ENCODE measurements around the gene RHCG.
A peak's percentile ranks its signal among the peaks of the same experiment; 100 is the strongest.

RHCG gene

GRCh38 chr15:89442671-89443307 lies 53.6 kb downstream of the RHCG start:
- peak; percentile 74 for DNase-seq

- no peak for DNase-seq
These were observed 54.2 kb downstream of the RHCG start for GRCh38 chr15:89442155-89442554.

GRCh38 chr15:89441295-89441812 lies 55.0 kb downstream of the RHCG start:
- DNase-seq: no peak

- DNase-seq: no peak
These were observed 56.6 kb downstream of the RHCG start for GRCh38 chr15:89439764-89440163.

- DNase-seq: no peak
These were observed 59.6 kb downstream of the RHCG start for GRCh38 chr15:89436560-89437311.

GRCh38 chr15:89435362-89435761 lies 61.0 kb downstream of the RHCG start:
- no peak for DNase-seq

- no peak for DNase-seq
These were observed 62.7 kb downstream of the RHCG start for GRCh38 chr15:89433686-89434085.

- peak; percentile 96 for DNase-seq
These were observed 65.6 kb downstream of the RHCG start for GRCh38 chr15:89430530-89431341.

- no peak for DNase-seq
These were observed 66.4 kb downstream of the RHCG start for GRCh38 chr15:89429986-89430385.

- no peak for DNase-seq
These were observed 67.4 kb downstream of the RHCG start for GRCh38 chr15:89429023-89429422.

GRCh38 chr15:89428246-89428645 lies 68.1 kb downstream of the RHCG start:
- DNase-seq: no peak

- DNase-seq: no peak
These were observed 69.9 kb downstream of the RHCG start for GRCh38 chr15:89426500-89426899.

GRCh38 chr15:89423981-89424380 lies 72.4 kb downstream of the RHCG start:
- DNase-seq: no peak
